ENCODE measurements around the gene CORO1C.
"Not testable (repeated sequence)": the region's sequence is repeated elsewhere in the genome, so short reads cannot be mapped to it uniquely, and the experiment has no call there.

Gene CORO1C

GRCh38 chr12:108731105-108731865 lies at the start of gene CORO1C:
TSS of gene CORO1C (minus strand) at chr12:108731518. CDS start at chr12:108701318, 30,200 bp downstream.
- Mint-ChIP-seq H3K27me3 (no peaks in the 10 kb centered on the region), H3K4me1 (peaks cover 37% of the 10 kb centered on the region), H3K9me3 (no peaks in the 10 kb centered on the region), H3K4me3 (peak within 1 kb of the TSS; percentile 93), H3K36me3 (no peaks in the 10 kb centered on the region), H3K27ac (peak within 1 kb of the TSS; percentile 92)

- Mint-ChIP-seq H3K9me3 (no peaks in the 10 kb centered on the region), H3K36me3 (no peaks in the 10 kb centered on the region)
Measured at GRCh38 chr12:108779998-108780688, 48.8 kb upstream of the CORO1C start.

GRCh38 chr12:108778053-108778452 lies 46.7 kb upstream of the CORO1C start:
- Mint-ChIP-seq H3K36me3 (no peaks in the 10 kb centered on the region), H3K27ac (no peak overlapping the region), H3K27me3 (no peaks in the 10 kb centered on the region), H3K9me3 (no peaks in the 10 kb centered on the region), H3K4me3 (no peak overlapping the region), H3K4me1 (no peaks in the 10 kb centered on the region)

More at GRCh38 chr12:108779998-108780688, 48.8 kb upstream of the CORO1C start:
- H3K27me3 Mint-ChIP-seq = no peaks in the 10 kb centered on the region
- no peak overlapping the region for H3K4me3 Mint-ChIP-seq
- no peak overlapping the region for H3K27ac Mint-ChIP-seq
- H3K4me1 Mint-ChIP-seq = no peaks in the 10 kb centered on the region

- no peak overlapping the region for H3K27ac Mint-ChIP-seq
- H3K9me3 Mint-ChIP-seq = no peaks in the 10 kb centered on the region
- no peaks in the 10 kb centered on the region for H3K4me1 Mint-ChIP-seq
- no peaks in the 10 kb centered on the region for H3K27me3 Mint-ChIP-seq
- H3K36me3 Mint-ChIP-seq = no peaks in the 10 kb centered on the region
- H3K4me3 Mint-ChIP-seq = no peak overlapping the region
Measured at GRCh38 chr12:108777156-108777555, 45.8 kb upstream of the CORO1C start.

GRCh38 chr12:108773798-108774788 lies 42.8 kb upstream of the CORO1C start:
- H3K4me3 Mint-ChIP-seq = no peak overlapping the region
- no peak overlapping the region for H3K27ac Mint-ChIP-seq

GRCh38 chr12:108772891-108773797 lies 41.8 kb upstream of the CORO1C start:
- H3K4me1 Mint-ChIP-seq = peaks cover 4% of the 10 kb centered on the region
- no peak overlapping the region for H3K27ac Mint-ChIP-seq
- H3K9me3 Mint-ChIP-seq = no peaks in the 10 kb centered on the region
- H3K4me3 Mint-ChIP-seq = no peak overlapping the region
- H3K36me3 Mint-ChIP-seq = no peaks in the 10 kb centered on the region
- no peaks in the 10 kb centered on the region for H3K27me3 Mint-ChIP-seq

More at GRCh38 chr12:108773798-108774788, 42.8 kb upstream of the CORO1C start:
- Mint-ChIP-seq H3K27me3 (no peaks in the 10 kb centered on the region), H3K36me3 (no peaks in the 10 kb centered on the region), H3K4me1 (peaks cover 1% of the 10 kb centered on the region), H3K9me3 (no peaks in the 10 kb centered on the region)

GRCh38 chr12:108772247-108772646 lies 40.9 kb upstream of the CORO1C start:
- Mint-ChIP-seq H3K27me3 (no peaks in the 10 kb centered on the region), H3K9me3 (no peaks in the 10 kb centered on the region), H3K4me1 (peaks cover 4% of the 10 kb centered on the region), H3K36me3 (no peaks in the 10 kb centered on the region), H3K4me3 (no peak overlapping the region), H3K27ac (no peak overlapping the region)

GRCh38 chr12:108771835-108772234 lies 40.5 kb upstream of the CORO1C start:
- H3K9me3 Mint-ChIP-seq, H3K27ac Mint-ChIP-seq, H3K27me3 Mint-ChIP-seq, H3K4me1 Mint-ChIP-seq, H3K36me3 Mint-ChIP-seq, H3K4me3 Mint-ChIP-seq: not testable (repeated sequence)

- Mint-ChIP-seq H3K4me1 (peaks cover 4% of the 10 kb centered on the region), H3K4me3 (no peak overlapping the region), H3K36me3 (no peaks in the 10 kb centered on the region), H3K27me3 (no peaks in the 10 kb centered on the region), H3K27ac (no peak overlapping the region), H3K9me3 (no peaks in the 10 kb centered on the region)
Measured at GRCh38 chr12:108770963-108771362, 39.6 kb upstream of the CORO1C start.

- peaks cover 4% of the 10 kb centered on the region for H3K4me1 Mint-ChIP-seq
- no peaks in the 10 kb centered on the region for H3K36me3 Mint-ChIP-seq
- no peak overlapping the region for H3K27ac Mint-ChIP-seq
- no peaks in the 10 kb centered on the region for H3K27me3 Mint-ChIP-seq
- no peak overlapping the region for H3K4me3 Mint-ChIP-seq
- H3K9me3 Mint-ChIP-seq = no peaks in the 10 kb centered on the region
Measured at GRCh38 chr12:108770269-108770829, 39.0 kb upstream of the CORO1C start.

- no peaks in the 10 kb centered on the region for H3K36me3 Mint-ChIP-seq
- H3K27ac Mint-ChIP-seq = no peak overlapping the region
- peak overlapping the region; percentile 11 for H3K4me3 Mint-ChIP-seq
- H3K9me3 Mint-ChIP-seq = no peaks in the 10 kb centered on the region
- H3K27me3 Mint-ChIP-seq = no peaks in the 10 kb centered on the region
- peaks cover 4% of the 10 kb centered on the region for H3K4me1 Mint-ChIP-seq
Measured at GRCh38 chr12:108768591-108769500, 37.5 kb upstream of the CORO1C start.

- Mint-ChIP-seq H3K4me1 (peaks cover 4% of the 10 kb centered on the region), H3K9me3 (no peaks in the 10 kb centered on the region), H3K4me3 (no peak overlapping the region), H3K27me3 (no peaks in the 10 kb centered on the region), H3K36me3 (no peaks in the 10 kb centered on the region), H3K27ac (no peak overlapping the region)
Measured at GRCh38 chr12:108766294-108766693, 35.0 kb upstream of the CORO1C start.

GRCh38 chr12:108765289-108765764 lies 34.0 kb upstream of the CORO1C start:
- no peaks in the 10 kb centered on the region for H3K9me3 Mint-ChIP-seq
- no peak overlapping the region for H3K27ac Mint-ChIP-seq
- H3K4me1 Mint-ChIP-seq = peaks cover 4% of the 10 kb centered on the region
- H3K27me3 Mint-ChIP-seq = no peaks in the 10 kb centered on the region
- H3K36me3 Mint-ChIP-seq = no peaks in the 10 kb centered on the region
- H3K4me3 Mint-ChIP-seq = no peak overlapping the region

Measured in activated naive CD4-positive, alpha-beta T cell treated with anti-CD3 and anti-CD28 coated beads, Interleukin-2, amount 50 U/mL, for 24 hours (primary cell).